Mesodermal cell (in vitro differentiated cells): ENCODE results near the gene C1QTNF4.

ENCODE experiments used
- H3K27ac ChIP-seq: 2 replicates; pipeline ENCODE4 v1.7.0; 2013; ENCODE audit warnings: mild to moderate bottlenecking, low read depth, low read length, moderate library complexity; ENCODE audit not compliant: severe bottlenecking
- H3K36me3 ChIP-seq: 2 replicates; pipeline ENCODE4 v1.7.1; 2013; ENCODE audit warnings: mild to moderate bottlenecking, low read length, moderate library complexity; ENCODE audit not compliant: control insufficient read depth, insufficient read depth
- H3K4me1 ChIP-seq: one replicate; pipeline ENCODE4 v1.7.1; 2013; ENCODE audit warnings: mild to moderate bottlenecking, low read length; ENCODE audit not compliant: insufficient read depth, control insufficient read depth, poor library complexity, severe bottlenecking
- H3K4me3 ChIP-seq: 2 replicates; pipeline ENCODE4 v1.7.0; 2013; ENCODE audit warnings: low read length, control low read depth, mild to moderate bottlenecking; ENCODE audit not compliant: insufficient read depth, poor library complexity, severe bottlenecking; ENCODE audit errors: extremely low read depth
- H3K9me3 ChIP-seq: 2 replicates; pipeline ENCODE4 v1.7.1; 2013; ENCODE audit warnings: mild to moderate bottlenecking, low read length, moderate library complexity; ENCODE audit not compliant: control insufficient read depth
- WGBS, 2 experiments: methylation state at CpG; one replicate each; pipeline ENCODE4 v1.1.5; 2013; ENCODE audit warnings: missing lambda C conversion rate in 2 of 2; ENCODE audit not compliant: insufficient coverage in 2 of 2; 5-methylcytosine and 5-hydroxymethylcytosine counted together

Gene C1QTNF4

DNA sequence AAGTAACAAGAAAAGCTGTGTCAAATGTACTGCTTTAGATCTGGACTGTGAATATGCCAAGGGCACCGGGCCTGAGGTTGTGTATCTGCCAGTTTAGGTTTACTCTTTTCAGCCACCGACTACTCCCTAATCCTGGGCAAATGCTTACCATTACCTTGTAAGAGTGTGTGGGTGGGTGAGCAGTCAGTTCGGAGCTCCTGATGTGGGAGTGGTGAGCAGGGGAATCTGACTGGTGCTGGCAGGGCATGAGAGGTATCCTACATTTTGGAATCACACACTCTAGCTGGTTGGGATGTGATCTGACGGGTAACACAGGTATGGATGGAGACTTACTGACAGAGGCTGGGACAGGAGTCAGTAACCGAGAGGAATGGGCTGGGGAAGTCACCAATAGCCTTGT, 10.4 kb downstream of the C1QTNF4 start:
- Histone ChIP-seq H3K27ac (no peak overlapping the region), H3K36me3 (peaks cover 54% of the 10 kb centered on the region)

GRCh38 chr11:47578524-47579494, 15.4 kb downstream of the C1QTNF4 start, which contains the start of the genes KBTBD4 and NDUFS3:
Gene KBTBD4, minus strand, starts transcription at chr11:47578970. Its CDS starts 19 bp downstream, at chr11:47578951.
Gene NDUFS3, plus strand, starts transcription at chr11:47579074. Its CDS starts 18 bp downstream, at chr11:47579092.
- H3K4me3 ChIP-seq, result peak within 1 kb of the TSS; percentile 96
- H3K36me3 ChIP-seq, result peaks cover 73% of the 10 kb centered on the region
- peak within 1 kb of the TSS; percentile 90 for H3K27ac ChIP-seq
- peaks cover 5% of the 10 kb centered on the region for H3K4me1 ChIP-seq
- WGBS, 2 experiments, result 0% methylated on average over 58 to 69 of the region's 72 CpGs
- H3K9me3 ChIP-seq, result no peaks in the 10 kb centered on the region

More for the DNA sequence above, 10.4 kb downstream of the C1QTNF4 start:
- 89 to 98% methylated on average over 4 to 5 of the region's 5 CpGs for WGBS, 2 experiments
- H3K4me1 ChIP-seq, result no peaks in the 10 kb centered on the region
- no peak overlapping the region for H3K4me3 ChIP-seq
- no peaks in the 10 kb centered on the region for H3K9me3 ChIP-seq

- Histone ChIP-seq H3K4me3 (no peak overlapping the region), H3K4me1 (peaks cover 5% of the 10 kb centered on the region), H3K27ac (peak overlapping the region; percentile 90), H3K36me3 (peaks cover 73% of the 10 kb centered on the region), H3K9me3 (no peaks in the 10 kb centered on the region)
- WGBS, 2 experiments, result 93 to 95% methylated on average over 13 of the region's 13 CpGs
Measured at GRCh38 chr11:47577460-47578041, 16.7 kb downstream of the C1QTNF4 start.

DNA sequence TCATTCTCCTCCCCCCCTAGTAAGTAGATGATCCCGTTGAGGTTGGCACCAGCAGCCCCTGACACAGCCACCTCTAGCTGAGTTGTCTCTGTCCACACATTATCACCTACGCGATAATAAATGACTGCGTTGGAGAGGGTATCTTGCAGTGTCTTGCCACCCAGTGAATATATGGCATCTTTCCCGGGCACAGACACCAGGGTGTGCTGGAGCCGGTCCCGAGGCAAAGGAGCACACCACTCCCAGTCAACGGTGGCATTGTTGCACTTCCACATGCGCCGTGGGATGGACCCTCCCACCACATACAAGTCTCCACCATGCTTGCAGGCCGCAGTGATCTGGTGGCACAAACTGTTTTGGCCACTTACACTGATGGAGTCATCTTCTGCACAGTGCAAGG, 20.9 kb downstream of the C1QTNF4 start:
- no peak overlapping the region for H3K4me3 ChIP-seq
- no peak overlapping the region for H3K27ac ChIP-seq
- WGBS, 2 experiments, result 96 to 98% methylated on average over 10 to 11 of the region's 11 CpGs
- peaks cover 88% of the 10 kb centered on the region for H3K36me3 ChIP-seq
- peaks cover 13% of the 10 kb centered on the region for H3K4me1 ChIP-seq
- no peaks in the 10 kb centered on the region for H3K9me3 ChIP-seq

DNA sequence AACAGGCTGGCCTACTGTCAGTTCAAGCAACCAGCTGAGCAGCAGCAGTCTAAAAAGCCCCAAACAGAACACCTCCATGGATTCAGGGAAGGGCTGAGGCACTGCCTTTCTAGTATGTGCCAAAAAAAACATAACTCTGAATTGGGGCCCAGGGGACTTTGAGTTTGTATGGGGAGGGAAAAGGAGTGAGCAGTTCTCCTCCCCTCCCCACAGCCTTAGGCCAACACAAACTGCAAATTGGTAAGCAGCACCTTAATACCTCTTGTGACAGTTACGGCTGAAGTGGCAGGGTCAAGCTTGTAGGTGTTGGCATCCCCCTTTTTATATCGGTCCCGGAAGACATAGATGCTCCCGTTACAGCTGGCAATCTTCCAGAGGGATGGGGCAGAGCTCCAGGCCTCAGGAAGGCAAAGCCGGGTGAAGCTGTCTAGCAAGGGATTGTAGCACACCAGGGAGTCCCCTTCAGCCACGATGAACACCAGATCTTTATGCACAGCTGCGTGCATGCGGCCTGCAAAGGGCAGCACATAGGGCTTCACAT, 21.4 kb downstream of the C1QTNF4 start:
- WGBS, 2 experiments, result 92 to 94% methylated on average over 5 to 8 of the region's 8 CpGs
- Histone ChIP-seq H3K36me3 (peaks cover 93% of the 10 kb centered on the region), H3K27ac (no peak overlapping the region)

DNA sequence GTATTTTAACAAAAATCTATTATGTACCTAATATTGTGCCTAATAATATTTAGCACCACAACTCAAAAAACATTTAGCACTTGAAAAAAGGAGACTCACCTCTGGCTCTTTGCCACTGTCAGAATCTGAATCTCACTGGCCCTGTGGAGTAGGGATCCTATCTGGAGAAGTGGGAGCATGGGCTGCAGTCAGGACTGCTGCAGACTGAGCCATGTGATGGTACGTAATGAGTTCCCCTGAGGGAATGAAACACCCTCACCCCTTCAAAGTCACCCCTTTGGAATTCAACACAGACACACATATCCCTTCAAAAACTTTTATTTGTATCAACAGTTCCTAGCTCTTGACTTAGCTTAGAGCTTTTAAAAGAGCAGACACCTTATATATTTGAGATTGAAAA, 22.3 kb downstream of the C1QTNF4 start:
- WGBS, 2 experiments, result no CpG with 5 or more reads among the region's 1 CpG
- Histone ChIP-seq H3K9me3 (no peaks in the 10 kb centered on the region), H3K27ac (no peak overlapping the region), H3K4me1 (peaks cover 8% of the 10 kb centered on the region), H3K4me3 (no peak overlapping the region), H3K36me3 (peaks cover 93% of the 10 kb centered on the region)

More for the DNA sequence above, 21.4 kb downstream of the C1QTNF4 start:
- Histone ChIP-seq H3K4me1 (peaks cover 13% of the 10 kb centered on the region), H3K4me3 (no peak overlapping the region), H3K9me3 (no peaks in the 10 kb centered on the region)

DNA sequence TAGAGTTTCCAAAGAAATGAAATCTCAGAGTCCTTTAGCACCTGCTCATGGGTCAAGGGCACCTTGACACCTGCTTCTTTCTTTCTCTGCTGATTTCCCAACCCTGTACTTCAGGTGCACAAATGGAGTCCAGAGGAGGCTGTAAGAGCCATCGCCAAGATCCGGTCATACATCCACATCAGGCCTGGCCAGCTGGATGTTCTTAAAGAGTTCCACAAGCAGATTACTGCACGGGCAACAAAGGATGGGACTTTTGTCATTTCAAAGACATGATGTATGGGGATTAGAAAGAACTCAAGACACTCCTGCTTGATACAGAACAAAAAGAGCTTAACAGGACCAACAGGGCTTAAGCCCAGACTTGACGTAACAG, 22.9 kb downstream of the C1QTNF4 start:
- WGBS, 2 experiments, result 95 to 100% methylated on average over 3 of the region's 4 CpGs
- Histone ChIP-seq H3K9me3 (no peaks in the 10 kb centered on the region), H3K27ac (no peak overlapping the region), H3K4me3 (no peak overlapping the region), H3K4me1 (peaks cover 8% of the 10 kb centered on the region), H3K36me3 (peaks cover 90% of the 10 kb centered on the region)

GRCh38 chr11:47570651-47571356, 23.4 kb downstream of the C1QTNF4 start:
- Histone ChIP-seq H3K9me3 (no peaks in the 10 kb centered on the region), H3K4me1 (peaks cover 8% of the 10 kb centered on the region), H3K36me3 (peaks cover 85% of the 10 kb centered on the region), H3K4me3 (no peak overlapping the region), H3K27ac (no peak overlapping the region)
- 96 to 100% methylated on average over 2 to 3 of the region's 3 CpGs for WGBS, 2 experiments

DNA sequence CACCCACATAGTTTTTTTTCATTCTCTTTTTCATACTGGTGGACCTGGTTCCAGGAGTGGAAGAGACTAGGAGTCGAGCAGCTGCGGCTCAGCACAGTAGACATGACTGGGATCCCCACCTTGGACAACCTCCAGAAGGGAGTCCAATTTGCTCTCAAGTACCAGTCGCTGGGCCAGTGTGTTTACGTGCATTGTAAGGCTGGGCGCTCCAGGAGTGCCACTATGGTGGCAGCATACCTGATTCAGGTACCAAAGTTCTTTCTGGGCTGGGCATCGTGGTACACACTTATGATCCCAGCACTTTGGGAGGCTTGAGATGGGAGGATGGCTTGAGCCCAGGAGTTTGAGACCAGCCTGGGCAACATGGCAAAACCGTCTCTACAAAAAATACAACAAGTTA, 24.6 kb downstream of the C1QTNF4 start:
- H3K4me1 ChIP-seq, result peaks cover 11% of the 10 kb centered on the region
- H3K9me3 ChIP-seq, result no peaks in the 10 kb centered on the region
- H3K36me3 ChIP-seq, result peaks cover 74% of the 10 kb centered on the region
- no peak overlapping the region for H3K27ac ChIP-seq
- no peak overlapping the region for H3K4me3 ChIP-seq
- WGBS, 2 experiments, result 94 to 97% methylated on average over 6 to 7 of the region's 7 CpGs

GRCh38 chr11:47566149-47566698, 28.0 kb downstream of the C1QTNF4 start:
- Histone ChIP-seq H3K4me3 (peak overlapping the region; percentile 87), H3K27ac (peak overlapping the region; percentile 10), H3K36me3 (peaks cover 40% of the 10 kb centered on the region), H3K4me1 (peaks cover 5% of the 10 kb centered on the region), H3K9me3 (no peaks in the 10 kb centered on the region)
- 45 to 64% methylated on average over 11 to 15 of the region's 17 CpGs for WGBS, 2 experiments
